GM20000 (cell line): ENCODE results near the gene PRKN.

ENCODE experiments used
- DNase-seq: peaks from one replicate; pipeline ENCODE4 v3.0.0; 2012; ENCODE audit warnings: low spot score
- TF ChIP-seq, protein P1 (sequence below): IDR thresholded peaks from 2 replicates; pipeline ENCODE4 v1.5.1; 2012; ENCODE audit warnings: mild to moderate bottlenecking, control low read depth; ENCODE audit errors: extremely low read depth, missing control alignments

The PRKN gene

DNA sequence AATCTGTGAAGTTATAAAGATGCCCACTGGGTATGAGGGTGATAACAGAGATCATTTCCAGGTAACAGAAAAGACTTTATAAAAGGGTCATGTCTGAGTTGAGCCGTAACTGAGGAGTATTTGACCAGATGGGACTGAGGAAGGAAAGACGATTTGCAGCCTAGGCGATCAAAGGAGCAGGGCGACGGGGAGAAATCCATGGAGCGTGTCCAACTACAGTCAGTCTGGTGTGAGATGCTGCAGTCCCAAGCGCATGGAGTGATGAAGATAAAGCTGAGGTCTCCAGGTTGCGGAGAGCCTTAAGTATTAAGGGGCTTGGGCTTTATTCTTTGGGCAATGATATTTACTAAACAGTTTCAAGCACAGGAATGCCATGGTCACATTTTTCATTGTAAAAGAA, 166.7 kb downstream of the PRKN start:
- no peak for DNase-seq
- TF ChIP-seq, protein P1, sequence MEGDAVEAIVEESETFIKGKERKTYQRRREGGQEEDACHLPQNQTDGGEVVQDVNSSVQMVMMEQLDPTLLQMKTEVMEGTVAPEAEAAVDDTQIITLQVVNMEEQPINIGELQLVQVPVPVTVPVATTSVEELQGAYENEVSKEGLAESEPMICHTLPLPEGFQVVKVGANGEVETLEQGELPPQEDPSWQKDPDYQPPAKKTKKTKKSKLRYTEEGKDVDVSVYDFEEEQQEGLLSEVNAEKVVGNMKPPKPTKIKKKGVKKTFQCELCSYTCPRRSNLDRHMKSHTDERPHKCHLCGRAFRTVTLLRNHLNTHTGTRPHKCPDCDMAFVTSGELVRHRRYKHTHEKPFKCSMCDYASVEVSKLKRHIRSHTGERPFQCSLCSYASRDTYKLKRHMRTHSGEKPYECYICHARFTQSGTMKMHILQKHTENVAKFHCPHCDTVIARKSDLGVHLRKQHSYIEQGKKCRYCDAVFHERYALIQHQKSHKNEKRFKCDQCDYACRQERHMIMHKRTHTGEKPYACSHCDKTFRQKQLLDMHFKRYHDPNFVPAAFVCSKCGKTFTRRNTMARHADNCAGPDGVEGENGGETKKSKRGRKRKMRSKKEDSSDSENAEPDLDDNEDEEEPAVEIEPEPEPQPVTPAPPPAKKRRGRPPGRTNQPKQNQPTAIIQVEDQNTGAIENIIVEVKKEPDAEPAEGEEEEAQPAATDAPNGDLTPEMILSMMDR, result no peak

DNA sequence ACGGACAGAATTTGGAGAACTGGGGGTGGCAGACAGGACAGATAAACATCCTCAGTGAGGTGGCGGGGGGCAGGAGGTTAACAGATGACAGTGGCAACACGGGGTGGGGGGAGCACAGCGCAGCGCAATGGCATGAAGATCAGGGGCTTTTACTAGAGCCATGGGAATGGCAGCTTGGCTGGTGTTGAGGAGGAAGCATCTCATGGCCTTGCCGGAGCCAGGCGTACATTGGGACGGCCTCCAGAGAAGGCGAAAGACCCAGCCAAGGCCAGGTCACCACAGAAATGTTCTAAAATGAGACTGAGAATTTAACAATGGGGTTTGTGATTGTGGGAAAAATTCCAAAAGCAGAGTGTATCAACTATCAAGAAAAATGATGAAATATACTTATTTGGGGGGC, 173.0 kb downstream of the PRKN start:
- no peak for DNase-seq
- TF ChIP-seq, protein P1, result no peak

DNA sequence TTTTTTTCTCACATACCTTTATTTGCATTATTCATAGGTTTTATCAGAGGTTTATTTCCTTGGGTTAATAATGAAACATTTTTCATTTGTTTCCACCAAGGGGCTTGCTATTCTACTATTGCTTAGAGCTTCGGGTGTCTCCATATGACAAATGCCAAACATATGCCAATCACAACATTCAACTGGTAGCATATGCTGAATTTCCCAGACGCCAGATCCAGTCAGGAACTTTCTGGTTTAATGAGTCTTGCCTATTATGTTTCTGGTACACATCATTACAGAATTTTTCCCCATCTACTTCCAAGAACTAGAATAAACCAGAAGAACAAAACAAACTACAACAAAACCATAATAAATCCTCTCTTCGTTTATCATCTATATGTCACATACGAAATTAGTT, 180.7 kb downstream of the PRKN start:
- TF ChIP-seq, protein P1, result no peak

DNA sequence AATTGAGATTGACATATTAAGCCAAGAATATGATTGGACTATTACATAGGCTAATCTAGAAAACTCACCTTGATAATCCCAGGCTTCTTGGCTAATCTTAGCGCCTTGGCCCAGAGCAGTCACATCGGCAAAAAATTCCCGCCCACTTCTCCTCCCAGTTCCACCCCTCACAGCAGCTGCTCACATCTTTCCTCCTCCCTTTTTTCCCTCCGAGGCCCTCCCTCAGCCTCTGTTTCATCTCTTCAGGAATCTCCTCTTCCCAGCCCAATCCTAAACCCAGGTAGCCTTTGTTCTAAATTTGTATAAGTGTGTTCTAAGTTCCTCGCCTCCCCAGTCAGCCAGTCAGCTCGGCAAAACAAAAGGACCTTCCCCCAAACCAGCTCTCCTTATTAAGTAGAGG, 184.3 kb downstream of the PRKN start:
- no peak for DNase-seq
- TF ChIP-seq, protein P1, result no peak

More for the DNA sequence above, 180.7 kb downstream of the PRKN start:
- no peak for DNase-seq

DNA sequence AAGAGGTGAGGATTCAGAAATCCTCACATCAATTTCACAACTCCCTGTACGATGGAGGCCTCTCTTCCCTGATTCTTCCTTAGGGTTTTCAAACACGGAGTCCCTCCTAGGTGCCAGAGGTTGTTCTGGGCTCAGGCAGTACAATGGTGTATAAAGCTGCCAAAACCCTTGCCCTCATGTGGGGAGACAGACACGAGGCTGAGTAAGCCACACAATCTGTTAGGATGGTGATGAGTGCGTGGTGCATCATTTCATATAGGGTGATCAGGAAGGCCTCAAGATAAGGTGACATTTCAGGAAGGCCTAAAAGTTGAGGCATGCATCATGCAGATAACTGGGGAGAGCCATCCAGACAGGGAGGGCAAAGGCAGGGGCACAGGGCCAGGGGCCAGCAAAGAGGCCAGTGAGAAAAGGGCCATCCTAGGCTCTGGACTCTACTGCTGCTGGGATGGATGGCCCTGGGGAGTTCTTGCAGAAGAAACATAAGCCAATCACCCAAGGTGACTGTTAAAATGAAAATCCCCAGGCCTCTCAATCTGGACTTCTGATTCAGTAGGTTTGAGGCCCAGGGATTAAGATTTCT, 186.5 kb downstream of the PRKN start:
- TF ChIP-seq, protein P1, result no peak
- no peak for DNase-seq

DNA sequence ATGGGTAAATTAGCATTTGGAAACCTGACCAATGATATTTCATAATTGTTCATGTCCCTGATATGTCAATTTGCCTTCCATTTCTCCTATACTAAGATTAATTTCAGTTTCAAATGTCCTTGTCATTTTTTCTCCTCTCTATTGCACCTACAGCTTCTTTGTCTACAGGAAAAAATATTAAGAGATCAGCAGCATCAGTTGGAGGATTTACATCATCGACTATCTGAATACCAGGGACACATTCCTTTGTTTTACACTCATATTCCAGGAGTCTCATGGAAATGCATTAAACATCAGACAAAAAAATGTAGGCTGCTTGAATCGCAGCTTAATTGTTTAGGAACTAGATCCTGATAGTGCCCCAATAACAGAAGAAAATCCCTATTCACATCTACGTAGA, 188.2 kb downstream of the PRKN start:
- TF ChIP-seq, protein P1, result no peak
- DNase-seq, result no peak

DNA sequence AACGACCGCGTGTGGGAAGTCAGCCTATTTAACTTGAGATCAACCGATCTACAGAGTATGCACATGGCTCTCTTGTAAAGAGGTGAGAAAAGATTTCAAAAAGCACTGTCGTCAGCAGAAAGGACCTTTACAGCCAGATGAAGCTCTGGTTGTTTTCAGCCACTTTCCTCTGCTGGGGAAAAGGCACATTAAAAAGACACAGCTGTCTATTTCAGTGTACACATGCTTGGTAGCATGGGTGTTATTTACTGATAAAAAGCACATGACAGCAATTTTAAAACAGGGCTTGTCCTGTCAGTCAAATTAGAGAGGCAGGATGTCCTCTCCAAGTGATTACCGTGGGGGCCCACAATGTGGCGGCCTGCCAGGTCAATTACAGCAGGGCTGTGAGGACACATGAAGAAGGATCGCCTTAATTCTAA, 188.9 kb downstream of the PRKN start:
- DNase-seq, result no peak
- TF ChIP-seq, protein P1, result no peak
